HepG2 (cell line): ENCODE data around the gene UMPS.

ENCODE experiments used
- CREB1 ChIP-seq, 2 experiments: fragments of 450-650 bp in 1 of 2; IDR thresholded peaks; 2 replicates each; pipeline ENCODE4 v1.6.1; 2016 to 2017; ENCODE audit warnings: control low read depth in 1 of 2, mild to moderate bottlenecking in 1 of 2, missing compliant biosample characterization in 1 of 2, missing genetic modification characterization in 1 of 2
- CTCF ChIP-seq: sonication (generic); formaldehyde crosslinking; IDR thresholded peaks from 2 replicates; pipeline ENCODE4 v1.5.0; 2020; ENCODE audit warnings: mild to moderate bottlenecking, missing genetic modification reagents, moderate library complexity
- POLR2A ChIP-seq, 2 experiments: IDR thresholded peaks; 2 replicates each; pipeline ENCODE4 v1.6.1; 2011; ENCODE audit warnings: low read depth in 2 of 2, low read length in 2 of 2, mild to moderate bottlenecking in 1 of 2, moderate library complexity in 1 of 2; ENCODE audit not compliant: insufficient read depth in 1 of 2
- RXRA ChIP-seq: sonication (generic); formaldehyde crosslinking; IDR thresholded peaks from 2 replicates; pipeline ENCODE4 v1.5.1; 2020; ENCODE audit warnings: missing genetic modification reagents
- SNAPC4 ChIP-seq: sonication (generic); formaldehyde crosslinking; IDR thresholded peaks from 2 replicates; pipeline ENCODE4 v1.4.0; 2020; ENCODE audit warnings: mild to moderate bottlenecking, missing genetic modification reagents
- SSRP1 ChIP-seq: IDR thresholded peaks from 2 replicates; pipeline ENCODE4 v1.6.1; 2016; ENCODE audit warnings: control low read depth

GRCh38 chr3:124694486-124694885, 35.8 kb upstream of the UMPS start:
- TF ChIP-seq CREB1 (IDR thresholded peaks at IDR 0.05) (no peak), CREB1 (CRISPR knock-in tag; IDR thresholded peaks at IDR 0.05) (no peak), SSRP1 (CRISPR knock-in tag) (no peak), CTCF (CRISPR knock-in tag) (no peak), SNAPC4 (CRISPR knock-in tag) (no peak), RXRA (CRISPR knock-in tag) (no peak), POLR2A (IDR thresholded peaks at IDR 0.05; ENCODE audit: insufficient read depth in 1 of 2, low read depth in 2 of 2, low read length in 2 of 2) (no peak)
